NT2/D1 (cell line): ENCODE data around the gene MYH9.
A peak's percentile ranks its signal among the peaks of the same experiment; 100 is the strongest.

Source experiments
- DNase-seq: peaks from one replicate; pipeline ENCODE4 v3.0.0-alpha.2; 2011; ENCODE audit warnings: low read depth, low spot score
- H3K27me3 ChIP-seq: 2 replicates; pipeline ENCODE4 v1.6.0; 2011; ENCODE audit warnings: mild to moderate bottlenecking; ENCODE audit not compliant: insufficient read length, insufficient read depth
- H3K36me3 ChIP-seq: 2 replicates; pipeline ENCODE4 v1.6.1; 2011; ENCODE audit warnings: mild to moderate bottlenecking, low read length, mixed read lengths; ENCODE audit not compliant: insufficient read depth, insufficient read length
- H3K4me1 ChIP-seq: 2 replicates; pipeline ENCODE4 v1.5.1; 2011; ENCODE audit not compliant: insufficient read depth, insufficient read length
- H3K4me3 ChIP-seq: 2 replicates; pipeline ENCODE4 v1.5.1; 2011; ENCODE audit warnings: low read depth; ENCODE audit not compliant: insufficient read length
- H3K9ac ChIP-seq: 2 replicates; pipeline ENCODE4 v1.6.0; 2011; ENCODE audit warnings: low read depth; ENCODE audit not compliant: insufficient read length
- H3K9me3 ChIP-seq: 2 replicates; pipeline ENCODE4 v1.5.1; 2011; ENCODE audit warnings: mild to moderate bottlenecking, low read length; ENCODE audit not compliant: insufficient read depth
- SUZ12 ChIP-seq: IDR thresholded peaks from 2 replicates; pipeline ENCODE4 v1.6.1; 2011; ENCODE audit not compliant: insufficient read length, insufficient read depth; ENCODE audit errors: extremely low read depth
- YY1 ChIP-seq: IDR thresholded peaks from 2 replicates; pipeline ENCODE4 v1.6.1; 2011; ENCODE audit not compliant: insufficient read length, insufficient read depth
- ZNF274 ChIP-seq: IDR thresholded peaks from 2 replicates; pipeline ENCODE4 v1.6.1; 2011; ENCODE audit warnings: mild to moderate bottlenecking, low read depth, low read length

Gene MYH9

GRCh38 chr22:36304429-36304828, 83.3 kb downstream of the MYH9 start:
- TF ChIP-seq ZNF274 = no peak
- TF ChIP-seq SUZ12 = no peak
- no peak for TF ChIP-seq YY1
- Histone ChIP-seq H3K9ac (no peak overlapping the region), H3K4me1 (no peaks in the 10 kb centered on the region), H3K27me3 (no peaks in the 10 kb centered on the region), H3K36me3 (peaks cover 86% of the 10 kb centered on the region), H3K4me3 (no peak overlapping the region), H3K9me3 (no peaks in the 10 kb centered on the region)
- DNase-seq = no peak

DNA sequence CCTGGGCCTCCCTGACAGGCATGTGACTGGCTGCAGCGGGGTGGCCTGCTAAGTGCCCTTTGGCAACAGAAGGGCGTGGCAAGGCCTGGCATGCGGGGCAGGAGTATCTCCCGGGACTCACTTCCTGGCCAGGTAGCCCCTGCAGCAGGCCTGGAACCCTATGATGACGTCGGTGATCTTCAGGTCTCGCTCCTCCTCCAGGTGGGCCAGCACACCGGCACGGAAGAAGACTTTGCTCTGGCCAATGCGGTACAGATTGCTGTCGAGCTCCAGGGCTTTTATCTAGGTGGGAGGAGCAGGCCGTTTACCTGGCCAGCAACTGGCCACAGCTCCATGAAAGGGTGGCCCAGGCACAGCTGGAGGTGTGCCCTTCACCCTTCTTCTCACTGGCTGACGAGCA, 83.9 kb downstream of the MYH9 start:
- Histone ChIP-seq H3K4me1 (no peaks in the 10 kb centered on the region), H3K4me3 (no peak overlapping the region), H3K9me3 (no peaks in the 10 kb centered on the region), H3K9ac (no peak overlapping the region), H3K36me3 (peaks cover 86% of the 10 kb centered on the region), H3K27me3 (no peaks in the 10 kb centered on the region)
- DNase-seq = no peak
- TF ChIP-seq YY1 = no peak
- TF ChIP-seq SUZ12 = no peak

DNA sequence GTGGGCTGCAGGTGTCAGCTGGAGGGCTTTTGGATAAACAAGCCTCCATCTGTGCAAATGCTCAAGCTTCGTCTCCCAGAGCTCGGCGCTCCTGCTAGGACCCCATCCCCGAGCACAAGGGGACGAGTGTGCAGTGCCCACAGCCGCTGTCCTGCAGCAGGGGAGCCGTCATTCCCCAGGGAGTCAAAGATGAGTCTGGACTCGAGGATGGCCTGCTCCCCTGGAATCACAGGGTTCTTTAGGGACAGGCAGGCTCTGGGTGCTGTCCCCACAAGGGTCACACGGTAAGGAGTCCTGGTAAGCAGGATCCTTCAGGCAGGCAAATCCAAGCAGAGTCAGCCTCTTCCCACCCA, 84.7 kb downstream of the MYH9 start:
- H3K9ac ChIP-seq = no peak overlapping the region
- H3K36me3 ChIP-seq = peaks cover 88% of the 10 kb centered on the region
- TF ChIP-seq ZNF274 (no peak), SUZ12 (no peak), YY1 (no peak)
- H3K4me1 ChIP-seq = no peaks in the 10 kb centered on the region
- no peaks in the 10 kb centered on the region for H3K27me3 ChIP-seq
- no peak for DNase-seq
- H3K9me3 ChIP-seq = no peaks in the 10 kb centered on the region
- H3K4me3 ChIP-seq = no peak overlapping the region

- H3K36me3 ChIP-seq = peaks cover 93% of the 10 kb centered on the region
- H3K27me3 ChIP-seq = no peaks in the 10 kb centered on the region
- TF ChIP-seq ZNF274 = no peak
- no peak for TF ChIP-seq YY1
- TF ChIP-seq SUZ12 = no peak
- H3K4me3 ChIP-seq = no peak overlapping the region
- no peaks in the 10 kb centered on the region for H3K9me3 ChIP-seq
- no peak for DNase-seq
- H3K9ac ChIP-seq = no peak overlapping the region
- no peaks in the 10 kb centered on the region for H3K4me1 ChIP-seq
Observed at GRCh38 chr22:36302439-36303114, 85.2 kb downstream of the MYH9 start.

GRCh38 chr22:36301851-36302250, 85.9 kb downstream of the MYH9 start:
- DNase-seq = no peak
- no peak overlapping the region for H3K4me3 ChIP-seq
- no peak for TF ChIP-seq SUZ12
- TF ChIP-seq ZNF274 = no peak
- no peak for TF ChIP-seq YY1

GRCh38 chr22:36301384-36301828, 86.4 kb downstream of the MYH9 start:
- no peaks in the 10 kb centered on the region for H3K27me3 ChIP-seq
- peak; percentile 32 for DNase-seq
- no peak for TF ChIP-seq ZNF274
- no peak for TF ChIP-seq YY1
- no peak for TF ChIP-seq SUZ12
- H3K36me3 ChIP-seq = peaks cover 97% of the 10 kb centered on the region
- no peak overlapping the region for H3K9ac ChIP-seq
- no peak overlapping the region for H3K4me3 ChIP-seq
- H3K4me1 ChIP-seq = no peaks in the 10 kb centered on the region
- H3K9me3 ChIP-seq = no peaks in the 10 kb centered on the region

More at GRCh38 chr22:36301851-36302250, 85.9 kb downstream of the MYH9 start:
- H3K36me3 ChIP-seq = peaks cover 95% of the 10 kb centered on the region
- no peaks in the 10 kb centered on the region for H3K27me3 ChIP-seq
- no peaks in the 10 kb centered on the region for H3K4me1 ChIP-seq
- no peak overlapping the region for H3K9ac ChIP-seq
- H3K9me3 ChIP-seq = no peaks in the 10 kb centered on the region

GRCh38 chr22:36300396-36301212, 87.2 kb downstream of the MYH9 start:
- no peaks in the 10 kb centered on the region for H3K9me3 ChIP-seq
- no peak overlapping the region for H3K4me3 ChIP-seq
- TF ChIP-seq ZNF274 = no peak
- no peak for TF ChIP-seq YY1
- peaks cover 98% of the 10 kb centered on the region for H3K36me3 ChIP-seq
- DNase-seq = no peak
- no peak overlapping the region for H3K9ac ChIP-seq
- H3K4me1 ChIP-seq = no peaks in the 10 kb centered on the region
- H3K27me3 ChIP-seq = no peaks in the 10 kb centered on the region
